H9 (cell line): ENCODE data around the gene MOGAT2. TPM values are rescaled to one million over a fixed set of nuclear protein-coding genes. Genes with fewer than 3 reads are reported as not detected.

ENCODE experiments used
- DNase-seq: peaks from one replicate; pipeline ENCODE4 v3.0.0-alpha.2; 2017
- H2AFZ ChIP-seq: one replicate; pipeline ENCODE4 v1.6.1; 2013; ENCODE audit warnings: mild to moderate bottlenecking, low read length, control low read depth, moderate library complexity
- H2AK5ac ChIP-seq: 2 replicates; pipeline ENCODE4 v1.6.1; 2013; ENCODE audit warnings: low read length, control low read depth, mixed read lengths; ENCODE audit not compliant: insufficient read length
- H2BK120ac ChIP-seq: one replicate; pipeline ENCODE4 v1.6.1; 2013; ENCODE audit warnings: low read depth, mild to moderate bottlenecking, low read length, control low read depth, inconsistent platforms; ENCODE audit not compliant: poor library complexity, severe bottlenecking
- H2BK12ac ChIP-seq: 2 replicates; pipeline ENCODE4 v1.6.1; 2013; ENCODE audit warnings: low read length, control low read depth, mixed read lengths, low read depth; ENCODE audit not compliant: insufficient read length
- H2BK15ac ChIP-seq: 2 replicates; pipeline ENCODE4 v1.6.1; 2013; ENCODE audit warnings: low read depth, low read length, control low read depth
- H2BK20ac ChIP-seq: one replicate; pipeline ENCODE4 v1.6.1; 2013; ENCODE audit warnings: low read depth, mild to moderate bottlenecking, low read length, control low read depth, inconsistent platforms; ENCODE audit not compliant: poor library complexity, severe bottlenecking
- H2BK5ac ChIP-seq: 2 replicates; pipeline ENCODE4 v1.6.1; 2013; ENCODE audit warnings: low read length, control low read depth, mixed read lengths; ENCODE audit not compliant: insufficient read length
- H3K14ac ChIP-seq: 2 replicates; pipeline ENCODE4 v1.6.1; 2013; ENCODE audit warnings: low read length, control low read depth; ENCODE audit not compliant: insufficient read depth
- H3K18ac ChIP-seq: 2 replicates; pipeline ENCODE4 v1.6.1; 2013; ENCODE audit warnings: low read depth, mild to moderate bottlenecking, mixed read lengths, low read length, control low read depth; ENCODE audit not compliant: insufficient read length
- H3K23ac ChIP-seq: 2 replicates; pipeline ENCODE4 v1.6.1; 2013; ENCODE audit warnings: low read length, control low read depth, mixed read lengths, low read depth; ENCODE audit not compliant: insufficient read length
- H3K23me2 ChIP-seq: 2 replicates; pipeline ENCODE4 v1.6.1; 2013; ENCODE audit warnings: low read depth, mild to moderate bottlenecking, mixed read lengths, low read length, control low read depth; ENCODE audit not compliant: insufficient read length, poor library complexity, severe bottlenecking
- H3K27ac ChIP-seq: 2 replicates; pipeline ENCODE4 v1.5.1; 2013; ENCODE audit warnings: low read length, control low read depth, mixed read lengths, low read depth; ENCODE audit not compliant: insufficient read length
- H3K27me3 ChIP-seq: 2 replicates; pipeline ENCODE4 v1.6.1; 2013; ENCODE audit warnings: low read length, control low read depth, inconsistent platforms; ENCODE audit not compliant: insufficient read depth
- H3K4ac ChIP-seq: 2 replicates; pipeline ENCODE4 v1.6.1; 2013; ENCODE audit warnings: low read depth, mild to moderate bottlenecking, control low read depth, inconsistent platforms, low read length, moderate library complexity
- H3K4me1 ChIP-seq: 2 replicates; pipeline ENCODE4 v1.6.1; 2013; ENCODE audit warnings: low read length, control low read depth, inconsistent platforms; ENCODE audit not compliant: insufficient read depth
- H3K4me2 ChIP-seq: 2 replicates; pipeline ENCODE4 v1.6.1; 2013; ENCODE audit warnings: low read length, control low read depth, mixed read lengths; ENCODE audit not compliant: insufficient read length, insufficient read depth
- H3K56ac ChIP-seq: 2 replicates; pipeline ENCODE4 v1.6.1; 2013; ENCODE audit warnings: low read depth, mild to moderate bottlenecking, mixed read lengths, low read length, control low read depth; ENCODE audit not compliant: insufficient read length
- H3K79me1 ChIP-seq: 2 replicates; pipeline ENCODE4 v1.6.1; 2013; ENCODE audit warnings: low read depth, mild to moderate bottlenecking, moderate library complexity, low read length, control low read depth, inconsistent platforms; ENCODE audit not compliant: insufficient read depth, poor library complexity, severe bottlenecking
- H3K79me2 ChIP-seq: 2 replicates; pipeline ENCODE4 v1.6.1; 2013; ENCODE audit warnings: low read length, control low read depth, inconsistent platforms; ENCODE audit not compliant: insufficient read depth
- H3K9ac ChIP-seq: 2 replicates; pipeline ENCODE4 v1.6.1; 2013; ENCODE audit warnings: low read length, control low read depth, mixed read lengths; ENCODE audit not compliant: insufficient read length; ENCODE audit errors: extremely low read depth
- H3K9me3 ChIP-seq: one replicate; pipeline ENCODE4 v1.6.1; 2013; ENCODE audit warnings: low read depth, low read length, inconsistent platforms; ENCODE audit not compliant: control insufficient read depth
- H3T11ph ChIP-seq: one replicate; pipeline ENCODE4 v1.6.1; 2013; ENCODE audit warnings: mild to moderate bottlenecking, low read length, control low read depth, inconsistent platforms
- H4K20me1 ChIP-seq: one replicate; pipeline ENCODE4 v1.6.1; 2013; ENCODE audit not compliant: control insufficient read depth, insufficient read length, insufficient read depth
- H4K5ac ChIP-seq: 2 replicates; pipeline ENCODE4 v1.6.1; 2013; ENCODE audit warnings: low read depth, mild to moderate bottlenecking, mixed read lengths, low read length, control low read depth; ENCODE audit not compliant: insufficient read length
- H4K8ac ChIP-seq: replicated peaks from 2 replicates; pipeline ENCODE4 v1.6.1; 2013; ENCODE audit warnings: low read length, control low read depth, mixed read lengths, low read depth; ENCODE audit not compliant: insufficient read length
- H4K91ac ChIP-seq: 2 replicates; pipeline ENCODE4 v1.6.1; 2013; ENCODE audit warnings: low read depth, mild to moderate bottlenecking, moderate library complexity, mixed read lengths, low read length, control low read depth; ENCODE audit not compliant: insufficient read length
- H3K27ac Mint-ChIP-seq, 3 experiments: 2 replicates in 2 of 3; 3 replicates in 1 of 3; pipeline ENCODE4 v1.8.0; 2020 to 2021; ENCODE audit warnings: mixed read lengths in 3 of 3, mild to moderate bottlenecking in 1 of 3, moderate library complexity in 1 of 3
- H3K27me3 Mint-ChIP-seq: 2 replicates; pipeline ENCODE4 v1.8.0; 2021; ENCODE audit warnings: low read depth, mild to moderate bottlenecking, moderate library complexity, mixed read lengths
- H3K36me3 Mint-ChIP-seq, 3 experiments: 2 replicates in 2 of 3; 3 replicates in 1 of 3; pipeline ENCODE4 v1.8.0; 2020 to 2021; ENCODE audit warnings: low read depth in 3 of 3, mixed read lengths in 3 of 3; ENCODE audit not compliant: insufficient read depth in 1 of 3
- H3K4me1 Mint-ChIP-seq, 2 experiments: 2 replicates each; pipeline ENCODE4 v1.8.0; 2020; ENCODE audit warnings: mixed read lengths in 2 of 2
- H3K4me3 Mint-ChIP-seq, 2 experiments: 2 replicates in 1 of 2; 3 replicates in 1 of 2; pipeline ENCODE4 v1.8.0; 2020 to 2021; ENCODE audit warnings: mild to moderate bottlenecking in 2 of 2, mixed read lengths in 2 of 2, moderate library complexity in 1 of 2
- H3K9me3 Mint-ChIP-seq, 2 experiments: 2 replicates in 1 of 2; 3 replicates in 1 of 2; pipeline ENCODE4 v1.8.0; 2020; ENCODE audit warnings: mild to moderate bottlenecking in 2 of 2, mixed read lengths in 2 of 2, moderate library complexity in 1 of 2
- CTCF ChIP-seq: fragments of 200-600 bp; sonication (generic); conservative IDR thresholded peaks from 3 replicates; pipeline ENCODE4 v1.8.0; 2021; ENCODE audit warnings: antibody characterized with exemption, mild to moderate bottlenecking
- WGBS: extraction: QIAGEN DNeasy Blood & Tissue Kit; methylation state at CpG from one replicate; pipeline ENCODE4 v1.1.7; 2013; ENCODE audit warnings: missing lambda C conversion rate, low lambda C conversion rate, mixed read lengths; ENCODE audit not compliant: insufficient read length; ENCODE audit errors: extremely low coverage; 5-methylcytosine and 5-hydroxymethylcytosine counted together
- total RNA-seq: library from RNA; stranded (reverse); gene quantifications from 2 replicates; pipeline ENCODE4 v1.2.1, GENCODE V29; 2021

Gene MOGAT2
- total RNA-seq, 1 experiment from 2014 or later, result not detected

GRCh38 chr11:75697906-75698581 is 19.6 kb upstream of the MOGAT2 start:
- H3K79me2 ChIP-seq, result no peaks in the 10 kb centered on the region
- no peak for DNase-seq
- H2AFZ ChIP-seq, result no peak overlapping the region
- H3K14ac ChIP-seq, result no peak overlapping the region
- no peak overlapping the region for H2BK5ac ChIP-seq
- H3K23ac ChIP-seq, result no peak overlapping the region
- H3K27me3 Mint-ChIP-seq, result peaks cover 41% of the 10 kb centered on the region
- no peaks in the 10 kb centered on the region for H3K27me3 ChIP-seq
- no peak overlapping the region for H2BK15ac ChIP-seq
- no peak overlapping the region for H3K18ac ChIP-seq
- H4K5ac ChIP-seq, result no peak overlapping the region
- TF ChIP-seq CTCF, result no peak
- H4K91ac ChIP-seq, result no peak overlapping the region
- no peaks in the 10 kb centered on the region for H3K36me3 Mint-ChIP-seq
- H2BK20ac ChIP-seq, result no peak overlapping the region
- WGBS, result no CpG with 5 or more reads among the region's 4 CpGs
- H2AK5ac ChIP-seq, result no peak overlapping the region
- H3K23me2 ChIP-seq, result no peaks in the 10 kb centered on the region
- no peak overlapping the region for H3K9ac ChIP-seq
- no peaks in the 10 kb centered on the region for H3K4me1 Mint-ChIP-seq
- H2BK120ac ChIP-seq, result no peak overlapping the region
- no peak overlapping the region for H3T11ph ChIP-seq
- no peaks in the 10 kb centered on the region for H3K79me1 ChIP-seq
- H3K27ac ChIP-seq, result no peak overlapping the region
- H3K56ac ChIP-seq, result no peak overlapping the region
- no peak overlapping the region for H3K27ac Mint-ChIP-seq
- H3K9me3 Mint-ChIP-seq, result no peaks in the 10 kb centered on the region
- H4K20me1 ChIP-seq, result no peaks in the 10 kb centered on the region
- H4K8ac ChIP-seq, result no peak overlapping the region
- H3K9me3 ChIP-seq, result no peaks in the 10 kb centered on the region
- H3K4me2 ChIP-seq, result no peak overlapping the region
- no peak overlapping the region for H3K4me3 Mint-ChIP-seq
- no peak overlapping the region for H2BK12ac ChIP-seq
- no peak overlapping the region for H3K4ac ChIP-seq
- H3K4me1 ChIP-seq, result no peaks in the 10 kb centered on the region
